ENCODE results near the gene GOLGA5. TPM values are rescaled to one million over a fixed set of nuclear protein-coding genes. Genes with fewer than 3 reads are reported as not detected.

Gene GOLGA5
- total and polyA plus RNA-seq, 2 donors (not counting 3 experiments of a cell fraction or from before 2014, with no cell fraction given): 16.3 to 28.9 TPM

GRCh38 chr14:92750994-92751400, 43.1 kb upstream of the GOLGA5 start:
- H3K27ac ChIP-seq (ENCODE audit: insufficient read depth, low read depth, low read length): no peak overlapping the region
- DNase-seq (ENCODE audit: low read depth, low spot score) (no peak), FAIRE-seq (no peak)
- intact Hi-C loops (cut with micrococcal nuclease) (no loop called here), dilution Hi-C loops (cut with MboI; ENCODE audit: extremely low pct_ligation_motif_present, low sequenced_read_pairs) (no loop called here)
- peaks cover 0 to 2% of the 10 kb centered on the region in 2 experiments for H3K27me3 ChIP-seq (ENCODE audit: control insufficient read depth in 2 of 2, insufficient read depth in 2 of 2, low read length in 2 of 2)
- POLR2A ChIA-PET: no interaction called here
- peaks cover 3% of the 10 kb centered on the region for H3K79me2 ChIP-seq (ENCODE audit: control insufficient read depth, insufficient read depth, low read length)
- BruUV-seq (replicated peaks): no TSS peak
- no peaks in the 10 kb centered on the region for H4K20me1 ChIP-seq (replicated peaks; ENCODE audit: control insufficient read depth, extremely low read depth, insufficient read depth, low read length)
- H3K4me3 ChIP-seq (replicated peaks in 1 of 3; ENCODE audit: insufficient read depth in 1 of 3, low read depth in 1 of 3, low read length in 3 of 3): no peak overlapping the region
- CTCF ChIA-PET: interaction anchor here (0.7 kb wide), 1 partner anchor 33 kb away, joined by 3 read pairs; no protein-coding TSS in a partner anchor
- no peaks in the 10 kb centered on the region for H3K9me3 ChIP-seq (replicated peaks; ENCODE audit: control insufficient read depth, insufficient read depth, low read length)
- peaks cover 7% of the 10 kb centered on the region for H3K4me1 ChIP-seq (ENCODE audit: control insufficient read depth, extremely low read depth, insufficient read depth, low read length)
- H3K9ac ChIP-seq (replicated peaks; ENCODE audit: extremely low read depth, insufficient read depth, low read length): no peak overlapping the region
- H3K36me3 ChIP-seq (ENCODE audit: control insufficient read depth in 2 of 2, extremely low read depth in 1 of 2, insufficient read depth in 2 of 2, low read length in 2 of 2): no peaks in the 10 kb centered on the region
- H3K4me2 ChIP-seq (ENCODE audit: insufficient read depth, low read length): no peak overlapping the region
- no peak for TF ChIP-seq CTCF (IDR thresholded peaks at IDR 0.05; ENCODE audit: extremely low read depth in 1 of 2, insufficient read depth in 1 of 2, low read depth in 1 of 2, low read length in 2 of 2)
- H2AFZ ChIP-seq (ENCODE audit: low read depth, low read length): no peak overlapping the region
- H3K9me1 ChIP-seq (replicated peaks; ENCODE audit: control insufficient read depth, extremely low read depth, insufficient read depth, low read length): no peaks in the 10 kb centered on the region

GRCh38 chr14:92751819-92752218, 42.3 kb upstream of the GOLGA5 start:
- CTCF ChIA-PET: interaction anchor here (0.8 to 1.2 kb wide), 2 partner anchors 32 to 65 kb away, joined by 3 to 4 read pairs; no protein-coding TSS in a partner anchor

More at GRCh38 chr14:92751819-92752218, 42.3 kb upstream of the GOLGA5 start:
- Histone ChIP-seq H3K9me3 (replicated peaks; ENCODE audit: control insufficient read depth, insufficient read depth, low read length) (no peaks in the 10 kb centered on the region), H2AFZ (ENCODE audit: low read depth, low read length) (no peak overlapping the region), H3K27me3 (ENCODE audit: control insufficient read depth in 2 of 2, insufficient read depth in 2 of 2, low read length in 2 of 2) (peaks cover 0 to 2% of the 10 kb centered on the region in 2 experiments), H3K4me2 (ENCODE audit: insufficient read depth, low read length) (no peak overlapping the region), H3K79me2 (ENCODE audit: control insufficient read depth, insufficient read depth, low read length) (peaks cover 3% of the 10 kb centered on the region), H3K9me1 (replicated peaks; ENCODE audit: control insufficient read depth, extremely low read depth, insufficient read depth, low read length) (no peaks in the 10 kb centered on the region), H3K27ac (ENCODE audit: insufficient read depth, low read depth, low read length) (no peak overlapping the region), H3K9ac (replicated peaks; ENCODE audit: extremely low read depth, insufficient read depth, low read length) (no peak overlapping the region), H4K20me1 (replicated peaks; ENCODE audit: control insufficient read depth, extremely low read depth, insufficient read depth, low read length) (no peaks in the 10 kb centered on the region), H3K4me1 (ENCODE audit: control insufficient read depth, extremely low read depth, insufficient read depth, low read length) (peaks cover 7% of the 10 kb centered on the region), H3K36me3 (ENCODE audit: control insufficient read depth in 2 of 2, extremely low read depth in 1 of 2, insufficient read depth in 2 of 2, low read length in 2 of 2) (no peaks in the 10 kb centered on the region), H3K4me3 (replicated peaks in 1 of 3; ENCODE audit: insufficient read depth in 1 of 3, low read depth in 1 of 3, low read length in 3 of 3) (no peak overlapping the region)
- POLR2A ChIA-PET: no interaction called here
- dilution Hi-C loops (cut with MboI; ENCODE audit: extremely low pct_ligation_motif_present, low sequenced_read_pairs): no loop called here
- TF ChIP-seq FOS (IDR thresholded peaks at IDR 0.05; ENCODE audit: borderline replicate concordance, insufficient read depth, low read length): no peak
- TF ChIP-seq MYC (IDR thresholded peaks at IDR 0.05; ENCODE audit: low read depth, low read length): no peak
- no peak for TF ChIP-seq JUN (IDR thresholded peaks at IDR 0.05; ENCODE audit: borderline replicate concordance, insufficient read depth, insufficient read length, low read depth)
- no peak for TF ChIP-seq CTCF (IDR thresholded peaks at IDR 0.05; ENCODE audit: extremely low read depth in 1 of 2, insufficient read depth in 1 of 2, low read depth in 1 of 2, low read length in 2 of 2)
- TF ChIP-seq EZH2 (IDR thresholded peaks at IDR 0.05; ENCODE audit: borderline replicate concordance, low read depth, low read length, severe bottlenecking): no peak
- TF ChIP-seq POLR2A (IDR thresholded peaks at IDR 0.05; ENCODE audit: low read depth, low read length): no peak
- TF ChIP-seq POLR2AphosphoS5 (IDR thresholded peaks at IDR 0.05; ENCODE audit: insufficient read depth, low read depth, low read length): no peak
- TF ChIP-seq MAX (IDR thresholded peaks at IDR 0.05; ENCODE audit: insufficient read depth, insufficient read length): no peak
- TF ChIP-seq GATA2 (IDR thresholded peaks at IDR 0.05; ENCODE audit: insufficient read depth, insufficient read length, low read depth, low read length): no peak
- intact Hi-C loops (cut with micrococcal nuclease): no loop called here
- FAIRE-seq (no peak), DNase-seq (ENCODE audit: low read depth, low spot score) (no peak)
- BruUV-seq (replicated peaks): no TSS peak

Data from endothelial cell of umbilical vein (primary cell).